EL (cell line): ENCODE data around the gene ANKS1A.
A peak's percentile ranks its signal among the peaks of the same experiment; 100 is the strongest.
"Not testable (repeated sequence)": the region's sequence is repeated elsewhere in the genome, so short reads cannot be mapped to it uniquely, and the experiment has no call there.

ENCODE experiments used
- DNase-seq: peaks from one replicate; pipeline ENCODE4 v3.0.0-alpha.2; 2016

ANKS1A gene

GRCh38 chr6:35088281-35089215 lies 199.5 kb downstream of the ANKS1A start:
- DNase-seq = no peak

- DNase-seq = no peak
These were observed 200.3 kb downstream of the ANKS1A start for GRCh38 chr6:35089216-35089934.

GRCh38 chr6:35089935-35090505 lies 201.0 kb downstream of the ANKS1A start:
- peak; percentile 93 for DNase-seq

- no peak for DNase-seq
These were observed 201.7 kb downstream of the ANKS1A start for GRCh38 chr6:35090734-35091133.

- peak; percentile 19 for DNase-seq
These were observed 202.5 kb downstream of the ANKS1A start for GRCh38 chr6:35091346-35092083.

GRCh38 chr6:35092362-35093117 lies 203.5 kb downstream of the ANKS1A start:
- peak; percentile 93 for DNase-seq

GRCh38 chr6:35093118-35093445 lies 204.0 kb downstream of the ANKS1A start:
- no peak for DNase-seq

- DNase-seq = no peak
These were observed 204.7 kb downstream of the ANKS1A start for GRCh38 chr6:35093783-35094182.

- DNase-seq = no peak
These were observed 205.1 kb downstream of the ANKS1A start for GRCh38 chr6:35094183-35094582.

GRCh38 chr6:35096129-35096862 lies 207.2 kb downstream of the ANKS1A start:
- DNase-seq = peak; percentile 93

- DNase-seq = no peak
These were observed 210.1 kb downstream of the ANKS1A start for GRCh38 chr6:35099116-35099515.

- DNase-seq = no peak
These were observed 216.0 kb downstream of the ANKS1A start for GRCh38 chr6:35105078-35105477.

GRCh38 chr6:35106061-35106460 lies 217.0 kb downstream of the ANKS1A start:
- DNase-seq = not testable (repeated sequence)

- not testable (repeated sequence) for DNase-seq
These were observed 218.2 kb downstream of the ANKS1A start for GRCh38 chr6:35107208-35107607.

- DNase-seq = not testable (repeated sequence)
These were observed 218.7 kb downstream of the ANKS1A start for GRCh38 chr6:35107761-35108160.

- no peak for DNase-seq
These were observed 219.3 kb downstream of the ANKS1A start for GRCh38 chr6:35108309-35108885.

- DNase-seq = no peak
These were observed 231.7 kb downstream of the ANKS1A start for GRCh38 chr6:35120746-35121145.

- DNase-seq = no peak
These were observed 235.3 kb downstream of the ANKS1A start for GRCh38 chr6:35124356-35124755.

GRCh38 chr6:35128042-35128441 lies 239.0 kb downstream of the ANKS1A start:
- DNase-seq = no peak

- peak; percentile 41 for DNase-seq
These were observed 239.4 kb downstream of the ANKS1A start for GRCh38 chr6:35128496-35128895.

- DNase-seq = no peak
These were observed 247.1 kb downstream of the ANKS1A start for GRCh38 chr6:35136185-35136584.
